Glutamatergic neuron (in vitro differentiated cells): ENCODE measurements around the gene ATP11A. TPM values are rescaled to one million over a fixed set of nuclear protein-coding genes. Genes with fewer than 3 reads are reported as not detected.

Experiments
- DNase-seq: peaks from one replicate; pipeline ENCODE4 v3.0.0; 2022
- H3K27ac Mint-ChIP-seq: one replicate; pipeline ENCODE4 v1.8.0; 2020; ENCODE audit warnings: mild to moderate bottlenecking, mixed read lengths, inconsistent platforms; ENCODE audit not compliant: unreplicated experiment
- H3K27me3 Mint-ChIP-seq: one replicate; pipeline ENCODE4 v1.8.0; 2020; ENCODE audit warnings: mild to moderate bottlenecking, moderate library complexity, mixed read lengths, inconsistent platforms; ENCODE audit not compliant: unreplicated experiment
- H3K36me3 Mint-ChIP-seq: one replicate; pipeline ENCODE4 v1.8.0; 2020; ENCODE audit warnings: mild to moderate bottlenecking, mixed read lengths, inconsistent platforms; ENCODE audit not compliant: unreplicated experiment
- H3K4me1 Mint-ChIP-seq: one replicate; pipeline ENCODE4 v1.8.0; 2020; ENCODE audit warnings: mild to moderate bottlenecking, low read depth, mixed read lengths, inconsistent platforms; ENCODE audit not compliant: unreplicated experiment
- H3K4me3 Mint-ChIP-seq: one replicate; pipeline ENCODE4 v1.8.0; 2020; ENCODE audit warnings: mild to moderate bottlenecking, mixed read lengths, inconsistent platforms; ENCODE audit not compliant: unreplicated experiment
- H3K9me3 Mint-ChIP-seq: one replicate; pipeline ENCODE4 v1.8.0; 2020; ENCODE audit warnings: mild to moderate bottlenecking, moderate library complexity, mixed read lengths, inconsistent platforms; ENCODE audit not compliant: unreplicated experiment
- CTCF ChIP-seq: fragments of 200-600 bp; sonication (generic); IDR thresholded peaks from one replicate; pipeline ENCODE4 v1.5.0; 2021; ENCODE audit not compliant: partially characterized antibody, unreplicated experiment
- total RNA-seq: library from RNA; stranded (reverse); fragmentation: NEBNext Ultra II Directional; extraction: Animal tissue kit (Norgen Biotek cat#: 25700); gene quantifications from one replicate; pipeline ENCODE4 v1.2.1, GENCODE V29; 2021; ENCODE audit not compliant: unreplicated experiment

The ATP11A gene
- total RNA-seq, 1 donor from 2014 or later = 127 TPM

GRCh38 chr13:112907871-112908331 is 218.1 kb downstream of the ATP11A start:
- Mint-ChIP-seq H3K36me3 (peaks cover 28% of the 10 kb centered on the region), H3K27me3 (peaks cover 3% of the 10 kb centered on the region), H3K9me3 (peaks cover 12% of the 10 kb centered on the region), H3K4me1 (peaks cover 5% of the 10 kb centered on the region), H3K27ac (no peak overlapping the region), H3K4me3 (no peak overlapping the region)
- no peak for DNase-seq
- TF ChIP-seq CTCF = no peak

- TF ChIP-seq CTCF = no peak
- Mint-ChIP-seq H3K27ac (no peak overlapping the region), H3K9me3 (peaks cover 10% of the 10 kb centered on the region), H3K27me3 (peaks cover 3% of the 10 kb centered on the region), H3K4me1 (peaks cover 5% of the 10 kb centered on the region), H3K4me3 (no peak overlapping the region), H3K36me3 (peaks cover 24% of the 10 kb centered on the region)
- DNase-seq = no peak
Measured at GRCh38 chr13:112908342-112908741, 218.5 kb downstream of the ATP11A start.

GRCh38 chr13:112910016-112910415 is 220.2 kb downstream of the ATP11A start:
- no peak for TF ChIP-seq CTCF
- H3K9me3 Mint-ChIP-seq = peaks cover 7% of the 10 kb centered on the region
- H3K36me3 Mint-ChIP-seq = peaks cover 18% of the 10 kb centered on the region
- peaks cover 3% of the 10 kb centered on the region for H3K27me3 Mint-ChIP-seq
- no peak overlapping the region for H3K4me3 Mint-ChIP-seq
- H3K4me1 Mint-ChIP-seq = peaks cover 5% of the 10 kb centered on the region
- no peak overlapping the region for H3K27ac Mint-ChIP-seq
- DNase-seq = no peak

- Mint-ChIP-seq H3K4me1 (peaks cover 5% of the 10 kb centered on the region), H3K36me3 (peaks cover 12% of the 10 kb centered on the region), H3K27ac (no peak overlapping the region), H3K4me3 (no peak overlapping the region), H3K27me3 (peaks cover 3% of the 10 kb centered on the region), H3K9me3 (peaks cover 3% of the 10 kb centered on the region)
- TF ChIP-seq CTCF = no peak
- DNase-seq = no peak
Measured at GRCh38 chr13:112910616-112911280, 220.9 kb downstream of the ATP11A start.

GRCh38 chr13:112911285-112911701 is 221.5 kb downstream of the ATP11A start:
- no peak for TF ChIP-seq CTCF
- Mint-ChIP-seq H3K9me3 (peaks cover 3% of the 10 kb centered on the region), H3K4me1 (peaks cover 5% of the 10 kb centered on the region), H3K36me3 (peaks cover 11% of the 10 kb centered on the region), H3K27me3 (peaks cover 3% of the 10 kb centered on the region), H3K27ac (no peak overlapping the region), H3K4me3 (no peak overlapping the region)
- DNase-seq = no peak
